GM21717 (cell line): ENCODE data around the gene MYLK2.

ENCODE experiments used
- ATAC-seq: cut with Tn5 transposase; IDR thresholded peaks from one replicate; pipeline ENCODE4 v1.9.1; 2021; ENCODE audit warnings: mild to moderate bottlenecking, moderate library complexity; ENCODE audit not compliant: unreplicated experiment

The MYLK2 gene

GRCh38 chr20:31833931-31834521, 14.9 kb downstream of the MYLK2 start:
- no peak for ATAC-seq

GRCh38 chr20:31835554-31835953, 16.4 kb downstream of the MYLK2 start:
- ATAC-seq: no peak

DNA sequence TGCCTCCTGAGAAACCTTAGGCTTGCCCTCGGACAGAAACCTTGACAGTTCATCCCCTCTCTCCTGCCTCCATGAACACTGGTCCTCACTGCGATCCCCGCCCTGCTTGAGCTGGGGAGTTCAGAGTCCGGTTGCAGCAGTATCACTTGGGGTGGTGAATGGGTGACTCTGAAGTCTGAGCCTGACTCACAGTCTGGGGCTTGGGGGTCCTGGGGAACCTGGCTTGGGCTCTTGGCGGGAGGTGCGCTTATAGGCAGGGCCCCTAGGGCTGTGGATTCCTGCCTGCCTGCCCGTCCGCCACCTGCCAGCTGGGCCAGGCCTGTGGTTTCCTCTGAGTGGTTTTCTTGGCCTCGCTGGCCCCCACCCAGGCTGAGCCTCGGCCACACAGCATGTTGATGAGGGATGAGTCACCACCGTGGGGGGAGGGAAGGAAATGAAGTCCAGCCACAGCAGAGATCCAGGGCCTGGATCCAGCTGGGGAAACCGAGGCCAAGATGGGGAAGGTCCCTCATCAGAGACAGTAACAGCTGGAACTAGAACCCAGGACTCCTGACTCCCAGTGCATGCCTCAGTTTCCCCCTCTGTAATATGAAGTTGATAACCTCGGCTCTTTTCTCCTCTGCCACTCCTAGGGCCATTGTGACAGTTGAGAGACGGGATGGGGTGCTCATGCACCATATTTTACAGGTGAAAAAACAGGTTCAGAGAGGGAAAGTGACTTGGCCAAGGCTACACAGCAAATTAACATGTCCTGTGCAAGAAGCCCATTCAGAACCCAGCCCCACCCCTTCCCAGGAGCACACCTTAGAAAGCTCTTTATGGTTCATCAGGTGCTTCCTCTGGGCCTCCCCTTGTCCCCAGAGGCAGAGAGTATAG, 17.1 kb downstream of the MYLK2 start:
- ATAC-seq: peak; percentile 56

- no peak for ATAC-seq
These were observed 17.9 kb downstream of the MYLK2 start for GRCh38 chr20:31836853-31837608.

DNA sequence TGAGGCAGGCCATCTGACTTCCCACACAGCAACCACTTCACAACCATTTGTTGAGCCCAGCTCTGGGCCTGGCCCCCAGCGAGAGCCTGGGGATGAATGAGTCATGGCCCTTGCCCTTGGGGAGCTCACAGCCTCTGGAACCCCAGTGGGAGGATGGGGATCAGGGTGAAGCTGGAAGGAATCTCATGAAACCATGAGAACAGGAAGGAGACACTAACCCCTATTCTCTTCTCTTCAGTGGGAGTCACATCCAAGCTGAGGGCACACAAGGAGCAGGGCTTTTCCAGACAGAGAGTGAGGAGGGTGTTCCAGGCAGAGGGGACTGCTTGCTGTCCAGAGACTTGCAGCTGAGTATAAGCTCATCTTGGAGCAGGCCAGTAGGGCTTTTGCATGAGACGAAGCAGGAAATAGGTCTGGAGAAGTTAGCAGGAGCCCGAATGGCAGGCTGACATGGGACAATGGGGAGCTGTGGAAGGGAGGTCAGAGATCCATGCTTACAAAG, 18.8 kb downstream of the MYLK2 start:
- no peak for ATAC-seq

DNA sequence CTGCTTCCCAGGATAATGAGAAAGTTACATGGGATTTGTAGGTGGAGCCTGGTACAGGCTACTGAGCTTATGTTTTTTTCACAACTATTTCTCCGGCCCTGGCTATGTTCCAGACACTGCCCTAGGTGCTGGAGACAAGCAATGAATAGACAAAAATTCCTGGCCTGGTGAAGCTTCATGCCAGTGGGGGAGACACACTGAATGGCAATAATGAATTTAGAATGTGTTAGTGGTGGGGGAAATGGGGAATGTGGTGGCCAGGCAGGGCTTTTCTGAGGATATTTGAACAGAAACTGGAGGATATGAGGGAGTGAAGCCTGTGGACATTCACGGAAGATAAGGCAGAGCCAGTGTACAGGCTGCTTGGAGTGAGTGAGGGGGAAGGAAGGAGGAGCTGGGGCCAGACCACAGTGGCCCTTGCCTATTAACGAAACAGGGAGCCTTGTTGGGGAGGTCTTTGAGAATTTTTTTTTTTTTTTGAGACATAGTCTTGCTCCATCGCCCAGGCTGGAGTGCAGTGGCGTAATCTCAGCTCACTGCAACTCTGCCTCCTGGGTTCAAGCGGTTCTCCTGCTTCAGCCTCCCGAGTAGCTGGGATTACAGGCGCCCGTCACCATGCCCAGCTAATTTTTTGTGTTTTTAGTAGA, 19.6 kb downstream of the MYLK2 start:
- no peak for ATAC-seq

- ATAC-seq: no peak
These were observed 20.8 kb downstream of the MYLK2 start for GRCh38 chr20:31839782-31840487.

- no peak for ATAC-seq
These were observed 22.0 kb downstream of the MYLK2 start for GRCh38 chr20:31840906-31841816.

- ATAC-seq: no peak
These were observed 22.8 kb downstream of the MYLK2 start for GRCh38 chr20:31841928-31842327.

DNA sequence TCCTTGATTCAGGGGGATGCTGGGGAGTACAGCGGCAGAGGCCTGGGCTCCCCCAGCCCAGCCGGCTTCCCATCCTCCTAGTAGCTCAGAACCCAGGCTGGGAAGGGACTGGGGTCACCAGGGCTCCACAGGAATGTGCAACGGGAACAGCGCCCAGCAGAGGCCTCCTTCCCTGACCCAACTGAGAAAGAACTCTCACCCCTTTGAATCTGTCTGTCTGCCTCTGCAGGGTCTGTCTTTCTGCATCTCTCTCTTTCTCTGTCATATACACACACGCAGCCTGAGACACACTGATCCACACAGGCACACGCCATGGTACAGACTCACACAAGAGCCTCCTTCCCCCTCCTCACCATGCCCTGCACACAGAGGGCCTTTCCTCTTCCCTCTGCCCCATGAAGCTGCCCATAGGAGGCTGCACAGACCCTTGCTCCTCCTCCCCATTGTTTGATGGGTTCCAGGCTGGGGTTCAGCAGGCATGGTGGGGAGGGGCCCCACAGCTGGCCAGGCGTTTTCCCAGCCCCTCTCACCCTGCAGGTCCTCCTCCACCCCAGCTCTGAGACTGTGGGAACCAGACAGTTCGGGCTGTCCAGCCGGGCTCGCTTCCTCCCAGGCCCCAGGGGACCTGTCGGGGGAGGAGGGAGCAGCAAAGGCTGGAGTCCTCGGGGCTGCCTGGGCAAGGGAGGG, 23.5 kb downstream of the MYLK2 start:
- ATAC-seq: no peak

GRCh38 chr20:31843288-31843687, 24.1 kb downstream of the MYLK2 start:
- ATAC-seq: no peak

DNA sequence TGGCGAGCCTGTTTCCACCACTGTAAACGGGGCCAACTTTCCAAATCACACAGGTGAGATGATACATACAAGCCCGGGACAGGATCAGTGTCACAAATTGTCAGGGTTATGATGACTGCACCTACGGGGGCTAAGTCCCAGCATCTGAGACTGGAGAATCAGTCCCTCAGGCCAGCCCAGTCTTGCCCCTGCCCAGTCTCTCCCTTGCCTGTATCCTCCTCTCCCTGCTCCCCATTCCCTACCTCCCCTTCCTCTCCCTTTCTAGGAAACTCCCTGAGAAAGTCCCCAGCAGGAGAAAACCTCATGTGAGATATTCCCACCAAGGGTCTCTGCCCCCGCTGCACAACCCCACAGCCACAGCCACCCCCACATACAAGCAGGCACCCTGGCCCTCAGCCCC, 24.7 kb downstream of the MYLK2 start:
- ATAC-seq: no peak

DNA sequence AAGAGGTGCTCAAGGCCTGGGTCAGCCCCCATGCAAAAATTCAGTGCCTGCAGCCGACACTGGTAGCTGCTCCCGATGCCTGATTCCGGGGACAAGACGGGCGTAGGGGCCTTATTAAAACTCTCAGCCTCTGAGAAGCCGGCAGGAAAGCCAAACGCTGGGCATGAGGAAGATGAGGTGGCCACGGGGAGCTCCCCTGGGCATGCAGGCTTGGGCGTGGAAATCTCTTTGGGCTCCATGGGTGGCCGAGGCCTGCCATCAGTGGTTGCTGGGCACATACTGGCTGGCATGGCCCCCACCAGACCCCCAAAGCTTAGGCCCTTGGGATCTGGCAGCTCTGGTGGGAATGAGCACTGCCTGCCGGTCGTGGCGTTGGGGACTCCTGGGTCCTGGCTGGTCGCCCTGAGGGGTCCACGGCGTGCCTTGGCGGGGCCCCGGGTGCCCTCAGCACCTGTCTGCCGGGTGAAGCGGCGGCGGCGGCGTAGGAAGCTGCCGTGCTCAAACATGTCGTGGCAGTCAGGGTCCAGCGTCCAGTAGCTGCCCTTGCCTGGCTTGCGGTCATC, 25.7 kb downstream of the MYLK2 start:
- no peak for ATAC-seq

DNA sequence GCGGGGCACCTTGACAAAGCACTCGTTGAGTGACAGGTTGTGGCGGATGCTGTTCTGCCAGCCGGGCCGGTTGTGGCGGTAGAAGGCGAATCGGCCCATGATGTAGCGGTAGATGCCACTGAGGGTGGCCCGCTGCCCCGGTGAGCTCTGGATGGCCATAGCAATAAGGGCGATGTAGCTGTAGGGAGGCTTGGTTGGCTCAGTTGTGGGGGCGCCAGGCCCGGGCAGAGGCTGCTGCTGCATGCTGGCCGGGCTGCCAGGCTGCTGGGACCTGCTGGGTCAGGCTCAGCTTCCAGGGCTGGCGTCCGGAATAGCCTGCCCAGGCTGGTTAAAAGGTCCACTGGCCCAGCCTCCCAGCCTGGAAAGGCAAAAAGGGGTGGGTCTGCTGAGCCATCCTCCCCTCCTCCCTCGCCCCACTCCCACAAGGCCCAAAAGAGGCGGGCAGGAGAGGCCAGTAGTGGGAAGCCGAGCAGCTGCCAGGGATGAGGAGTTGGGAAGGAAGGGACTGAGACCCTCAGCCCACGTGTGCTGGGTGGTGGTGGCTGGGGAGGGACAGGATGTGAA, 26.2 kb downstream of the MYLK2 start, which contains the start of gene FOXS1:
Gene FOXS1 (minus strand): TSS at position 305 of the 564 bp plus-strand sequence. CDS start 62 bp downstream, at position 243.
- no peak for ATAC-seq

- ATAC-seq: no peak
These were observed 27.6 kb downstream of the MYLK2 start for GRCh38 chr20:31846793-31847138.

GRCh38 chr20:31848088-31848999, 29.2 kb downstream of the MYLK2 start:
- no peak for ATAC-seq

DNA sequence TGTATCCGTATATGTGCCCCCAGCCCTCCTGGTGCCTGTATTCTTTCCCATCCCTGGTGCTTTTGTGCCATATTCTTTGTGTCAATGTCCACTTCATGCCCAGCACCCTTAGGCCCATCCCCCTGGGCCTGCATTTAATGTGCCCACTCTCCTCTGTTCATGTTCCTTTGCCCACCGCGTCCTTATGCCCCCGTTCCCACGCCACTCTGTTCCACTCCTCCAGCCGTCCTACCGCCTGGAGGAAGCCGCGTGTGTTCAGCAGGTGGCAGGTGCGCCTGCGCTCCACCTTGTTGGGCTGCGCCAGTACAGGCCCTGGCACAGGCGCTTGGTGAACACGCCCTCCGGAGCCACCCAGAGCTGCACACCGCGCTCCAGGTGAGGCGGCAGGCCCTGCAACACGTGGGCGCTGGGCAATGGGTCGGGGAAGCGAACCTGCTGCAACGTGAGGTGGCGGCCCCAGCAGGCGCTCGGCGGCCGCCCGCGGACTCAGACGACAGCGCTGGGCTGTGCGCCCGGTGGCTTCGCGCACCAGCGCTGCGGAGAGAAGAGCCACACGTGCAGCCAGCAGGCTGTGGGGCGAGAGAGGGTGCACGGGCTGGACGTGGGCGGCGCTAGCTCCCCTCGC, 30.3 kb downstream of the MYLK2 start:
- no peak for ATAC-seq
